ENCODE data around the gene DIAPH1.

DIAPH1 gene

DNA sequence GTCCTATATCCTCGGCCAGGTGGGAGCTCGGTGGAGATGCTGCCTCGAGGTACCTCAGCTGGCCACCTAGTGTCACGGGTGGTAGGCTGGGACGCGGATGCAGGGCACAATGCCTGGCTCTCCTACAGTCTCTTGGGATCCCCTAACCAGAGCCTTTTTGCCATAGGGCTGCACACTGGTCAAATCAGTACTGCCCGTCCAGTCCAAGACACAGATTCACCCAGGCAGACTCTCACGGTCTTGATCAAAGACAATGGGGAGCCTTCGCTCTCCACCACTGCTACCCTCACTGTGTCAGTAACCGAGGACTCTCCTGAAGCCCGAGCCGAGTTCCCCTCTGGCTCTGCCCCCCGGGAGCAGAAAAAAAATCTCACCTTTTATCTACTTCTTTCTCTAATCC lies 141.0 kb downstream of the DIAPH1 start:
- no peak for DNase-seq

DNA sequence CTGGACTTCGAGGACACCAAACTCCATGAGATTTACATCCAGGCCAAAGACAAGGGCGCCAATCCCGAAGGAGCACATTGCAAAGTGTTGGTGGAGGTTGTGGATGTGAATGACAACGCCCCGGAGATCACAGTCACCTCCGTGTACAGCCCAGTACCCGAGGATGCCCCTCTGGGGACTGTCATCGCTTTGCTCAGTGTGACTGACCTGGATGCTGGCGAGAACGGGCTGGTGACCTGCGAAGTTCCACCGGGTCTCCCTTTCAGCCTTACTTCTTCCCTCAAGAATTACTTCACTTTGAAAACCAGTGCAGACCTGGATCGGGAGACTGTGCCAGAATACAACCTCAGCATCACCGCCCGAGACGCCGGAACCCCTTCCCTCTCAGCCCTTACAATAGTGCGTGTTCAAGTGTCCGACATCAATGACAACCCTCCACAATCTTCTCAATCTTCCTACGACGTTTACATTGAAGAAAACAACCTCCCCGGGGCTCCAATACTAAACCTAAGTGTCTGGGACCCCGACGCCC lies 141.7 kb downstream of the DIAPH1 start:
- DNase-seq: no peak

DNA sequence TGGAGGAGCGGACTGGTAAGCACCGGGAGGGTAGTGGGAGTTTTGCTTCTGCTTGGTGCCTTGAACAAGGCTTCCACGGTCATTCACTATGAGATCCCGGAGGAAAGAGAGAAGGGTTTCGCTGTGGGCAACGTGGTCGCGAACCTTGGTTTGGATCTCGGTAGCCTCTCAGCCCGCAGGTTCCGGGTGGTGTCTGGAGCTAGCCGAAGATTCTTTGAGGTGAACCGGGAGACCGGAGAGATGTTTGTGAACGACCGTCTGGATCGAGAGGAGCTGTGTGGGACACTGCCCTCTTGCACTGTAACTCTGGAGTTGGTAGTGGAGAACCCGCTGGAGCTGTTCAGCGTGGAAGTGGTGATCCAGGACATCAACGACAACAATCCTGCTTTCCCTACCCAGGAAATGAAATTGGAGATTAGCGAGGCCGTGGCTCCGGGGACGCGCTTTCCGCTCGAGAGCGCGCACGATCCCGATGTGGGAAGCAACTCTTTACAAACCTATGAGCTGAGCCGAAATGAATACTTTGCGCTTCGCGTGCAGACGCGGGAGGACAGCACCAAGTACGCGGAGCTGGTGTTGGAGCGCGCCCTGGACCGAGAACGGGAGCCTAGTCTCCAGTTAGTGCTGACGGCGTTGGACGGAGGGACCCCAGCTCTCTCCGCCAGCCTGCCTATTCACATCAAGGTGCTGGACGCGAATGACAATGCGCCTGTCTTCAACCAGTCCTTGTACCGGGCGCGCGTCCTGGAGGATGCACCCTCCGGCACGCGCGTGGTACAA lies 142.5 kb downstream of the DIAPH1 start:
- no peak for DNase-seq

DNA sequence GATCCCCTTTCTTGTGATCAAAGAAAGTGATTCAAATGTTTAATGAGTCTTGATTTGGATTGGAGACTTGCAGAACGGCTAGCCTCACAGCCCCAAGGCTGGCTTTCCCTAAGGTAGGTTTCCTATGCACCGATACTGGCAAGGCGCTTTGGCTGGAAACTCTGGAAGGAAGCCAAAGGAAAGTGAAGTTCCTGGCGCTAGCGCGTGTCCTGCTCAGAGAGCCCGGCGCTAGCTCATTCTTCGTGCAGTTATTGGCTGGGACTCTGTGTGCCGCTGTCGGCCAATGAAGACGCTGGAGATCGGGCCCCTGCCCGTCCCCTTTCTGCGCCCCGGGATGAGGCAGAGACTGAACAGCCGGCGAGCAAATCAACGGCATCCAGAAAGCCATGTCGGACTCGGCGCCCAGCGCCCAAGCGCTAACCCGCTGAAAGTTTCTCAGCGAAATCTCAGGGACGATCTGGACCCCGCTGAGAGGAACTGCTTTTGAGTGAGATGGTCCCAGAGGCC lies 143.1 kb downstream of the DIAPH1 start, which contains the start of gene PCDHGC3:
Gene PCDHGC3, plus strand, starts transcription at position 342 of the 507 bp plus-strand sequence. Its CDS starts 151 bp downstream, at position 493.
- peak; percentile 22 to 34 for DNase-seq

DNA sequence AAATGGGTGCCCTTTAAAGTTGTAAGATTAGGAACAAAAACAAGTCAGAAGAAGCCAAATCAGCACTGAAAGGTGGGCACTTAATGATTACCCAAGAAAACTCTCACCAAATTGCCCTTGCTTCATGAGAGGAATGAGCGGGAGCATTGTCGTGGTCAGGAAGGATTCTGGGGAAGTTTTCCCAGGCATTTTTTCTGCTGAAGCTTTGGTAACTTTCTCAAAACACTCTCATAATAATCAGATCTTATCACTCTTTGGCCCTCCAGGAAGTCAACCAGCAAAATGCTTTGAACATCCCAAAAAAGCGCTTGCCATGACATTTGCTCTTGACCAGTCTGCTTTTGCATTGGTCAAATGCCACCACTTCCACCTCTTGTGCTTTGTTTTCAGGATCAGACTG lies 153.4 kb downstream of the DIAPH1 start:
- no peak for DNase-seq

All from CD4-positive, alpha-beta T cell treated with Interleukin-4 for 1 hour (primary cell).